22Rv1 (cell line): ENCODE data around the gene RAB27B.

Experiments
- CTCF ChIP-seq: fragments of 450-650 bp; IDR thresholded peaks from 2 replicates; pipeline ENCODE4 v1.5.1; 2017; ENCODE audit warnings: mild to moderate bottlenecking
- ZFX ChIP-seq: fragments of 450-650 bp; IDR thresholded peaks from 2 replicates; pipeline ENCODE4 v1.6.1; 2017; ENCODE audit warnings: antibody characterized with exemption, borderline replicate concordance

GRCh38 chr18:54904581-54904980, 76.3 kb downstream of the RAB27B start:
- TF ChIP-seq CTCF (no peak), ZFX (no peak)
